Measurements from ENCODE around the gene TBXAS1.

Gene TBXAS1

DNA sequence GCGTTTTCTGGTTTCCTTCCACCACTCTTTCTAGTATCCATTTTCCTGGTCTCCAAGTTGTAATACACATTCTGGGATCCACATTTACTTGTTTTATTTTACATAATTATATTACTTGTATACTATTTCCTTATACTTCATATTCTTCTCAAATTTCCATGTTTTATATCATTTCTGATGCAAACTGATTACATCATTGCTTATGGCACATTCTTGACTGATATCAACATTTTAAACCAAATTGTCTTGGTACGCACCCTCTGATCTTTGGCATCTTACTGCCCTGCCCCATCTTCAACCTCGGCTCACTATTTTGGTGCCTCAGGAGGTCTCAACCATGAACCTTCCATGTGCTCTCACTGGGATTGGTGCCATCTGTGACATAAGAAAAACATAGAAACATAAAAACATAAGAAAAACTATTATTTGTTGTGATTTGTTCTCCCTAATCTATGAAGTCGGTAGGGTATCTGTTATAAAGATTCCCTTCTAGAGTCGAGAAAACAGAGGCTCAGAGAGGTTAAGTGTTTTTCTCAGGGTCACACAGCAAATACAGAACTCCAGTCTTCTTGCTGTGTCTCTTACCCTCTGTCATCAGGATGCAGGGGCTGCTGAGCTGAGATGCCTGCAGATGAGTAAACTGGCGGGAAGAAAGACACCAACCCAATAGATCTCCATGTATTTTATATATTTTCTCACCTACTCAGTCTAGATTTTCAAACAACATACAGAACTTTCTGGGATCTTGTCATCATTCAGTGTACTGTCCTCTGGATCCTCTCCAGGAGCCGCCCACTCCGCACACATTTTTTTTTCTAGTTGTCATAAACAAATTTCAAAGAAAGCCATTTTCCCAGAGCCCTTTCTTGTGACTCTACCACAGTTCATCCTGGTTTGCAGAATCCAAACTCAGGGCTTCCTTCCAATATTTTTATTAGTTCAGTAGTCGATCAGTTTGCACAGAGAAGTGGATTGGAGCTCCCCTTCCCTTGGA is 154.2 kb downstream of the TBXAS1 start:
- H3K27ac ChIP-seq (ENCODE audit: low read depth, low read length) = no peak overlapping the region
- H3K9ac ChIP-seq (ENCODE audit: low read length in 5 of 5) = no peak overlapping the region
- no peak overlapping the region for H3K4me3 ChIP-seq (ENCODE audit: low read depth in 1 of 5, low read length in 5 of 5)
- no peaks in the 10 kb centered on the region for H3K9me3 ChIP-seq (ENCODE audit: control insufficient read depth in 5 of 5, low read length in 5 of 5)
- peaks cover 0 to 7% (median 3%) of the 10 kb centered on the region in 5 donors for H3K27me3 ChIP-seq (ENCODE audit: control insufficient read depth in 5 of 5, insufficient read depth in 4 of 5, low read length in 5 of 5)
- H3K4me1 ChIP-seq (ENCODE audit: control insufficient read depth in 5 of 5, insufficient read depth in 5 of 5, low read length in 5 of 5) = no peaks in the 10 kb centered on the region
- no peaks in the 10 kb centered on the region for H3K36me3 ChIP-seq (ENCODE audit: control insufficient read depth in 5 of 5, insufficient read depth in 5 of 5, low read length in 5 of 5)

DNA sequence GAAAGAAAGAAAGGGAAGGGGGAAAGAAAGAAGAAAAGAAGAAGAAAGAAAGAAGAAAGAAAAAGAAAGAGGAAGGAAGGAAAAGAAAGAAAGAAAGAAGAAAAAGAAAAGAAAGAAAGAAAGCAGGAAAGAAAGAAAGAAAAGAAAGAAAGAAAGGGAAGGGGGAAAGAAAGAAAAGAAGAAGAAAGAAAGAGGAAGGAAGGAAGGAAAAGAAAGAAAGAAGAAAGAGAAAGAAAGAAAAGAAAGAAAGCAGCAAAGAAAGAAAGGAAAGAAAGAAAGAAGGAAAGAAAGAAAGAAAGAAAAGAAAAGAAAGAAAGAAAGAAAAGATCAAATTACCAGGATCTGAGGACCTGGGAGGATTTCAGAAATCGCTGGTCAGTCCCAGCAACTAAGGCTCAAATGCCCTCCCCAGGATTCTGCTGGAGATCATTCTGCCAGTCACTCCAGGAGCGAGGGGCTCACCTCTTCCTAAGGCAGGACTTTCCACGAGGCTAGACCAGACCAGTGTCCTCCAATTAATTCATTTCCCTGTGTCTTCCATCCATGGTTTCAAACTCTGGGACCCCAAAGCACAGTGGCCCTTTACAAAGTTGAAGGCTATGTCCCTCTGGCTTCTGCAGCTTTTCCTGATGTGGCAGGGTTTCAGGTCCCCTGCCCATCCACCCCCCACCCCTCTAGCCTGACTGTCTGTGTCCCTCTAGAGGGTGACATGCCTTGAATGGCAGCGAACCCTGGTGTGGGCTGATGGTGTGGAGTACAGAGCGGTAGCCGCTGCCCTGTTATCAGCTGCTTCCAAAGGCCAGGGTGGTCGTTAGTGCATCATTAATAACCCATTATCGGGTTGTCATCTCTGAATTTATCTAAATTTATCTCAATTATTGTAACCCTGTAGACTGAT is 155.8 kb downstream of the TBXAS1 start:
- Histone ChIP-seq H3K9ac (ENCODE audit: low read length in 5 of 5) (no peak overlapping the region), H3K4me3 (ENCODE audit: low read depth in 1 of 5, low read length in 5 of 5) (no peak overlapping the region), H3K27ac (ENCODE audit: low read depth, low read length) (no peak overlapping the region), H3K27me3 (ENCODE audit: control insufficient read depth in 5 of 5, insufficient read depth in 4 of 5, low read length in 5 of 5) (peaks cover 0 to 7% (median 3%) of the 10 kb centered on the region in 5 donors), H3K4me1 (ENCODE audit: control insufficient read depth in 5 of 5, insufficient read depth in 5 of 5, low read length in 5 of 5) (no peaks in the 10 kb centered on the region), H3K36me3 (ENCODE audit: control insufficient read depth in 5 of 5, insufficient read depth in 5 of 5, low read length in 5 of 5) (no peaks in the 10 kb centered on the region), H3K9me3 (ENCODE audit: control insufficient read depth in 5 of 5, low read length in 5 of 5) (no peaks in the 10 kb centered on the region)

DNA sequence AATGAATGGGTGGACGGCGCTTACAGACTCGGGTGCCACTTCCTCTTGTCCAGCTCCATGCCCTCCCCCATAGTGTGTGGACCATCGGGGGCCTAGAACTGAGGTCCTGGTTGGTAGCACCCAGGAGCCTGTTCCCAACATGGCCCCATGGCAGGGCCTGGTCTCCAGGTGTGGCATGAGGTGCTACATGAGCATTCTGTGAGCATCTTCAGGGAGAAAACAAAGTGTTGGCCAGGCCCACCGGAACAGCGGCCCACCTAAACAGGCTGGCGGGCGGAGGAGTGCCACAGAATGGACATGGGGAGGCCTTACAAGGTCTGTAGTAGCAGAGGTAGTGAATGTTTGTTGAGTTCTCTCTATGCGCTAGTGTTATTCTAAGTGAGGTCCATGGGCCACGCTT is 156.7 kb downstream of the TBXAS1 start:
- H3K4me1 ChIP-seq (ENCODE audit: control insufficient read depth in 5 of 5, insufficient read depth in 5 of 5, low read length in 5 of 5) = no peaks in the 10 kb centered on the region
- no peaks in the 10 kb centered on the region for H3K36me3 ChIP-seq (ENCODE audit: control insufficient read depth in 5 of 5, insufficient read depth in 5 of 5, low read length in 5 of 5)
- no peak overlapping the region for H3K9ac ChIP-seq (ENCODE audit: low read length in 5 of 5)
- H3K27me3 ChIP-seq (ENCODE audit: control insufficient read depth in 5 of 5, insufficient read depth in 4 of 5, low read length in 5 of 5) = peaks cover 0 to 7% (median 3%) of the 10 kb centered on the region in 5 donors
- no peaks in the 10 kb centered on the region for H3K9me3 ChIP-seq (ENCODE audit: control insufficient read depth in 5 of 5, low read length in 5 of 5)
- no peak overlapping the region for H3K27ac ChIP-seq (ENCODE audit: low read depth, low read length)
- H3K4me3 ChIP-seq (ENCODE audit: low read depth in 1 of 5, low read length in 5 of 5) = no peak overlapping the region

DNA sequence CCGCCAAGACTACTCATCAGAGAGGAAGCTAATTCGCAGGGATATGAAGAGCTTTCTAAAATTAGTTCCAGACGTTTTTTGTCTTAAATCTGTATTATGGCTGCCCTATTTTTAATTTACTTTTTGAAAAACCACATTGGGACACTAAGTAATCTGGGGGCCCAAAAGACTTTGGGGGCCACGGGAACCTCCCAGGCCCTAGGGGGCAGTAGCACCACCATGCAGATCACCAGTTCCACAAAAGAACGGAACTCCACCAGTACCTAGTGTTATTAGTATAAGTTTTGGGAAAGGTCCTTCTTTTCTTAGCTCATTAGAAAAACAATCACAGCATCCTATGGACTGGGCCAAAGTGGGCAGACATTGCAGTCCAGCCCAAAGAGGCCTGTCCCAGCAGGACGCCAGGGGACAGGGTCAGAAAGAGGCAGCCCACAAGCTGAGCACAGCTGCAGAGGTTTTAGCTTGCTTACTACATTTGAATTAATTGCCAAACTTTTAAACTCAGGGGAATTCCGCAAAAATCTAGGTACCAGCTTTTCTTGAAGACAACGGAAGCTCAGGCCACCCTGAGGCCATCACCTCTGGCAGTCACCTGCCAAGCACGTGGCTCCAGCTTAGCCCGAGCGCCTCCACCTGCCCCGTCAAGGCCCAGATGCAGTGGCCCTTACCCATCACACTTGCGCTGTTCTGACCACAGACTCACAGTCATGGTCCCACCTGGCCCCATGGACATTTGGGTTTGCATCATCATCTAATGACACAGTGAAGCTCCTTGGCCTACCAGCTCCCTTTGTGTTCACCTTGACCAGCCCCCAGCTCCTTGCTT is 158.8 kb downstream of the TBXAS1 start:
- Histone ChIP-seq H3K9ac (ENCODE audit: low read length in 5 of 5) (no peak overlapping the region), H3K27me3 (ENCODE audit: control insufficient read depth in 5 of 5, insufficient read depth in 4 of 5, low read length in 5 of 5) (peaks cover 0 to 7% (median 3%) of the 10 kb centered on the region in 5 donors), H3K36me3 (ENCODE audit: control insufficient read depth in 5 of 5, insufficient read depth in 5 of 5, low read length in 5 of 5) (no peaks in the 10 kb centered on the region), H3K9me3 (ENCODE audit: control insufficient read depth in 5 of 5, low read length in 5 of 5) (no peaks in the 10 kb centered on the region), H3K27ac (ENCODE audit: low read depth, low read length) (no peak overlapping the region), H3K4me3 (ENCODE audit: low read depth in 1 of 5, low read length in 5 of 5) (no peak overlapping the region), H3K4me1 (ENCODE audit: control insufficient read depth in 5 of 5, insufficient read depth in 5 of 5, low read length in 5 of 5) (no peaks in the 10 kb centered on the region)

DNA sequence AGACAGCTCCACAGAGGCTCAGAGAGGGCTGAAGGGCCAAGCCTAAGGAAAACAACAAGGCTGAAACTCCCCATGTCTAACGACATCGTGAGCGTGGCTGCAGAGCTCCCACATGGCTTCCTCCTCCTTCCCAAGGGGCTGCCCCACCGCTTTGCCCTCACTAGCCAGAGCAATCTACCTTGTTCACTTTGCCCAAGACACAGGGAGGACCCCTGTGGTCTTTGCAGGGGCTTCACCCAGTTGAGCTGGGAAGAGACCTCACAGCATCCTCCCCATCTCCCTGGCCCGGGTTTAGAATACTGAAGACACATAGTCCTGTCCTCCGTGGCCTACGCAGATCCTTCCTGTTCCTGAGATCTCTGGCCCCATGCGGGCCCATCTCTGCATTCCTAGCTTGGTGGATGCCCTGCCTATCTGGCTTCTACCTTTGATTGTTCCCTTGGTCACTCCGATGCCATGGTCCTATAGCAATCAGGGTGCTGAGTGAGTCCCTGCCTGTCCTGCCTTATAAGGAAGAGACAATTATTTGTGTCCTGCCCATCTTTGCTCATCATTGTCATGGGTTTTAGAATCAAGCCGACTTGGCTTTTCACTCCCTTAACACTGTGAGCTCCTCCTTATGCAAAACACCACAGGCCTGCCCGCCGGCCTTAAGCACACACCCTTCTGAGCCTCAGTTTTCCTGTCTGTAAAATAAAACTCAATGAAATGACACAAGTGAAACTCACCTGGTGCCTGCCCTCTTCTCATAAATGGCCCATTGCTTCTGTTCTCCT is 160.5 kb downstream of the TBXAS1 start:
- no peak overlapping the region for H3K27ac ChIP-seq (ENCODE audit: low read depth, low read length)
- H3K9me3 ChIP-seq (ENCODE audit: control insufficient read depth in 5 of 5, low read length in 5 of 5) = no peaks in the 10 kb centered on the region
- no peak overlapping the region for H3K9ac ChIP-seq (ENCODE audit: low read length in 5 of 5)
- H3K4me3 ChIP-seq (ENCODE audit: low read depth in 1 of 5, low read length in 5 of 5) = no peak overlapping the region
- no peaks in the 10 kb centered on the region for H3K36me3 ChIP-seq (ENCODE audit: control insufficient read depth in 5 of 5, insufficient read depth in 5 of 5, low read length in 5 of 5)
- no peaks in the 10 kb centered on the region for H3K4me1 ChIP-seq (ENCODE audit: control insufficient read depth in 5 of 5, insufficient read depth in 5 of 5, low read length in 5 of 5)
- H3K27me3 ChIP-seq (ENCODE audit: control insufficient read depth in 5 of 5, insufficient read depth in 4 of 5, low read length in 5 of 5) = peaks cover 0 to 4% (median 3%) of the 10 kb centered on the region in 5 donors

DNA sequence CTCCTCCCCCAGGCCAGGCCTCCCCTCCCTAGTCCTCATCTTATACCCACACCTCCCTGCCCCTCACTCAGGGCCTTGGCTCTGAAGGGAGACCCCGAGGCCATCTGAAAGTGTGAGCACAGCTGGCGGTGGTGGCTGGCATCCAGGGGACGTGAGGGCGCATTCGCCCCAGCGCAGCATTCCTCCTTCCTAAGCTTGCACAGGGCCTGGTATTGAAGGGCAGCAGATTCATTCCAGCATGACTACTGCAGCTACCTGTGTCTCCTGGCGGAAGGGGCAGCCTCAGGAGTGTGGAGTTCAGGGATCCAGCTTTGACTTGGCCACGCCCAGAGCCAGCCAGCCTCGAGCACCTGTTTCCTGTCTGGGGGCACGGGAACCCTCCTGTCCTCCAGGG is 161.1 kb downstream of the TBXAS1 start:
- no peak overlapping the region for H3K9ac ChIP-seq (ENCODE audit: low read length in 5 of 5)
- H3K4me1 ChIP-seq (ENCODE audit: control insufficient read depth in 5 of 5, insufficient read depth in 5 of 5, low read length in 5 of 5) = no peaks in the 10 kb centered on the region
- no peak overlapping the region for H3K4me3 ChIP-seq (ENCODE audit: low read depth in 1 of 5, low read length in 5 of 5)
- no peak overlapping the region for H3K27ac ChIP-seq (ENCODE audit: low read depth, low read length)
- no peaks in the 10 kb centered on the region for H3K9me3 ChIP-seq (ENCODE audit: control insufficient read depth in 5 of 5, low read length in 5 of 5)
- peaks cover 0 to 4% (median 3%) of the 10 kb centered on the region in 5 donors for H3K27me3 ChIP-seq (ENCODE audit: control insufficient read depth in 5 of 5, insufficient read depth in 4 of 5, low read length in 5 of 5)
- no peaks in the 10 kb centered on the region for H3K36me3 ChIP-seq (ENCODE audit: control insufficient read depth in 5 of 5, insufficient read depth in 5 of 5, low read length in 5 of 5)

DNA sequence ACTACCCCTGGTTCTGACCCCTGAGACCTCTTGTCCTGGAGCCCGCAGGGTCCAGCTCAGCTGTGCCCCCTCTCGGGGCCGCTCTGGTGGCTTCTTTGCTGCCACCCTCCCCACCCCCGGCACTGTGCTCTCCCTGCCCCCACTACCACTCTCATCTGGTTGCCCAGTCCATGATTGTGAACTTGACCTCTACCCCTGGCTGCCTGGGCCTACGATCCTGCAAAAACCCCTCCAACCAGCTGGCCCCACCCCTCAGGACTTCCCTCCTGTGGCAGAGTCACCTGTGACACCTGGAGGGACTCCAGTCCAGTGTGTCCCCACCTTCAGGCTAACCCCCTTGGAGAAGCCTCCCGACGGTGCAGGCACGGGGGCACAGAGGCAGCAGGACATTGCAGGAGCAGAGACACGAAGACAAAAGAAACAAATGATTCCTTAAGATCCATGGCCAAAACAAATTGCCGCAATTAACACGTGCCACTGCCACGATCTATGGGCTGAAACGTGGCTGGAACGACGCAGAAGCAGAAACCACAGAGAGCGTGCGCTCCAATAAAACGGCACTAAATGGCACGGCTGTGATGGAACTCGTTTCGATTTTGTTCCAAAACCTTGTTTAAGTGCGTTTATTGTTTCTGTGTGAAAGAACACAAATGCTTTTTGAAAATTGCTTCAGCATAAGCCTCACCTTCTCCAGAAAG is 161.7 kb downstream of the TBXAS1 start:
- Histone ChIP-seq H3K4me1 (ENCODE audit: control insufficient read depth in 5 of 5, insufficient read depth in 5 of 5, low read length in 5 of 5) (no peaks in the 10 kb centered on the region), H3K27ac (ENCODE audit: low read depth, low read length) (no peak overlapping the region), H3K4me3 (ENCODE audit: low read depth in 1 of 5, low read length in 5 of 5) (no peak overlapping the region), H3K36me3 (ENCODE audit: control insufficient read depth in 5 of 5, insufficient read depth in 5 of 5, low read length in 5 of 5) (no peaks in the 10 kb centered on the region), H3K9me3 (ENCODE audit: control insufficient read depth in 5 of 5, low read length in 5 of 5) (no peaks in the 10 kb centered on the region), H3K27me3 (ENCODE audit: control insufficient read depth in 5 of 5, insufficient read depth in 4 of 5, low read length in 5 of 5) (peaks cover 0 to 4% (median 2%) of the 10 kb centered on the region in 5 donors), H3K9ac (ENCODE audit: low read length in 5 of 5) (no peak overlapping the region)

DNA sequence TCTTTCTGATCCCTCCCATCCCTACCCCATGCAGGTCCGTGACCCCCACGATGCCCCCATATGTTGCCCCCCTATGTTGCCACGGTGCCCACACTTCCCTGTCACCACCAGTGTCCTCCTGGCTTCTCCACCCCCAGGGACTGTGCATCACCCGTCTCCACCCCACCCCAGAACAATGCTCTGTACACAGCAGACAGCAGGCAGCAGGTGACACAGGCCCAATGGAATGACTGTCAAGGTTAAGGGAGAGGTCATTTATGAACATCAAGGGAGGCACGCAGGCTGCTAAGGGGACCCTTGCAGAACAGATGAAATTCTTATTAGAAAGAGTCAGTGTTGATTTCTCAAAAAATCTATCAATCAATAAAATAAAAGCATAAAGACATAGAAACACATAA is 162.2 kb downstream of the TBXAS1 start:
- Histone ChIP-seq H3K9me3 (ENCODE audit: control insufficient read depth in 5 of 5, low read length in 5 of 5) (no peaks in the 10 kb centered on the region), H3K36me3 (ENCODE audit: control insufficient read depth in 5 of 5, insufficient read depth in 5 of 5, low read length in 5 of 5) (no peaks in the 10 kb centered on the region), H3K9ac (ENCODE audit: low read length in 5 of 5) (no peak overlapping the region), H3K4me1 (ENCODE audit: control insufficient read depth in 5 of 5, insufficient read depth in 5 of 5, low read length in 5 of 5) (no peaks in the 10 kb centered on the region), H3K27me3 (ENCODE audit: control insufficient read depth in 5 of 5, insufficient read depth in 4 of 5, low read length in 5 of 5) (peaks cover 0 to 4% (median 0%) of the 10 kb centered on the region in 5 donors), H3K27ac (ENCODE audit: low read depth, low read length) (no peak overlapping the region), H3K4me3 (ENCODE audit: low read depth in 1 of 5, low read length in 5 of 5) (no peak overlapping the region)

Data from subcutaneous abdominal adipose tissue (tissue), 5 donors.